ENCODE measurements around the gene DUSP7.

The DUSP7 gene

DNA sequence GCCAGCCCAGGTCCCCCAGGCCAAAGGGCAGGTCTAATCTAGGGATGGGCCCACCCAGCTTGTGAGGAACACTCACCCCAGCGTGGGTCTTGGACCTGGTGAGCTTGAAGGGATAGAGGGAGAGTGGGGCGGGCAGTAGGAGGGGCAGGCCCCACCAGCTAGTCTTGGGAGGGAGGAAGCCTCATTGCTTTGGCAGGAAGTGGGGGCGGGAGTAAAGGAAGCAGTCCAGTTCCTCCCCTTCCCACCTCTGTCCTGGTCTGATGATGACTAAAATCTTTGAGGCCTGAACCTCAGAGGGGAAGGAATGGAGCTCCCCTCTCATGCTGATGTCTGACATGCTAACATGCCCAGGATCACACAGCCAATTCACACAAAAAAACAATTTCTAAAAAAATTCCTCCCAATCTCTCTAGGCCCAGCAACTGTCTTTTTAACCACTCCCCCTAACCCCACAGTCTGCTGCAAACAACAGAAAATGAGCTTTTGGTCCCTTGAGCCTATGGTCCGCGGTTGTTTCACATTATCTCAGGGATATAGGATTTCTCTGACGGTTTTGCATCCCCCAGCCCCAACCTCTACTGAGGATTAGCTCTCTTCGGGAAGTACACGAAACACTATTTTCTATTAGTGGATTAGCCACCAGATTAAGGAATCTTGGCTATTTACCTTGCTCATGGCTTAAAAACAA, 30.7 kb upstream of the DUSP7 start:
- DNase-seq (ENCODE audit: low read depth) = peak; percentile 25

DNA sequence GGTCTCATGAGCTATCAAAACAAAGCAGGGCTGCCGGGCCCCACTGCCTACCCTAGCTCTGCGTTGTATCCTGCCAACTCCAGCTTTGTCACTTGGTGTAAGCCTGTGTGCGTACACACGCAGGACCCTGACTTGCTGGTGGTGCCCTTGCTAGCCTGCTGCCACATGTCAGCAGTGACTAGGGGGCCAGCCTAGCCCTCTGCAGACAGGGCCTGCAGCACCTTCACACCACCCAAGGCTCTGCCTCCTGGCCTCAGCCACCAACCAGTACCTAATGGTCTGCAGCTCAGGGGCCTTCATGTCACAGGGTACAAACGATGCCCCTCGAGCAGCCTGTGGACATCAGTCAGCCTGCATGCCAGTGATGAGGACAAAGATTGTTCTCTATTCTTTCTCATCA, 30.1 kb upstream of the DUSP7 start:
- DNase-seq (ENCODE audit: low read depth) = no peak

GRCh38 chr3:52085681-52086282, 29.4 kb upstream of the DUSP7 start:
- DNase-seq (ENCODE audit: low read depth) = no peak

DNA sequence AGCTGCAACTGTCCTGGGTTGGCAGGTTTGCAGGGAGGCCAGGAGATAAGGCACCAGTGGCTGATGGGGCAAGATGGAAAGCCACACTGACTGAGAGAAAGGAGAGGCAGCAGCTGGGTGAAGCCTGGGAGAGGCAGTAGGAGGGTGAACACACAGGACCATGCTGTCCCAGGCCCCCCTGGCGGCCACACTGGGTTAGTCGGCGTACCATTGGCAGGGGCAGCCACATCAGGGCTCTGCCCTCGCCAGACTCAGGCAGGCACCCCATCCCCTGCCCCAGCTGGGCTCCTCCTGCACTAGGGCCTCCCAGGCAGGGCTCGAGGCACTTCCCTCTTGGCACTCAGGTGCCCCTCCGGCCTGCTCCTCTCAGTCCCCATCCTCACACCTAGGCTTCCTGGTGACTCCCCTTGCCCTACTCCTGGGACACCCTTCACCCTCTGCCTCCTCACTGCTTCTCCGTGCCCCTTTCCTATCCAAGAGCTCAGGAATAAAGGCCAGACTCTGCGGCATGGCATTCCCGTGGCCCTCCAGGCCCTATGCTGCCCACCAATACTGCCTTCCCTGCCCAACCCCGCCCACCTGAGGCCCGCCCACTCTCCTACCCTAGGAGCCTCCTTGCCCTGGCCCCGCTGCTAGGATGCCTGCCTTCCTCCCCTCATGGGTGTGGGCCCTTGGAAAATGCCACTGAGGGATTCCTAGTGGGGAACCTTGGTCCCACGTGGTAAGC, 28.7 kb upstream of the DUSP7 start:
- DNase-seq (ENCODE audit: low read depth) = no peak

GRCh38 chr3:52084216-52084945, 28.0 kb upstream of the DUSP7 start:
- no peak for DNase-seq (ENCODE audit: low read depth)

GRCh38 chr3:52083556-52084087, 27.3 kb upstream of the DUSP7 start:
- no peak for DNase-seq (ENCODE audit: low read depth)

DNA sequence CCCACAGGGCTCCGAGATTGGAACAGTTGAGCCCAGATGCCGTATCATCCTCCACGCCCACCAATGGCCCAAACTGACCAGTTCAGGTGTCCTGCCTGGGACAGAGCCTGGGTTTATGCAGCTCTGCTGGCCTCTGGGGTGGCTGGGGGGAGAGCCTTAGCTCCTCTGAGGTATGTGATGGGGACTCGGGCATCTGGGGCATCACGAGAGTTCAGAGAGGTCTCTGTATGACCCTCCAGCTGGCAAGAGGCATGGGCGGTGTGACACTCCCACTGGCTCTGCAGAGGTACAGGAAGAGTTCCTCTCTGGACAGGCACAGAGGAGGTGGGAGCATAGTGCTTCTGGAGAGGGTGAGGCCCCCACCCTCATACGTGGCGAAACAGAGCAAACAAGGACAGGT, 26.6 kb upstream of the DUSP7 start:
- DNase-seq (ENCODE audit: low read depth) = no peak

DNA sequence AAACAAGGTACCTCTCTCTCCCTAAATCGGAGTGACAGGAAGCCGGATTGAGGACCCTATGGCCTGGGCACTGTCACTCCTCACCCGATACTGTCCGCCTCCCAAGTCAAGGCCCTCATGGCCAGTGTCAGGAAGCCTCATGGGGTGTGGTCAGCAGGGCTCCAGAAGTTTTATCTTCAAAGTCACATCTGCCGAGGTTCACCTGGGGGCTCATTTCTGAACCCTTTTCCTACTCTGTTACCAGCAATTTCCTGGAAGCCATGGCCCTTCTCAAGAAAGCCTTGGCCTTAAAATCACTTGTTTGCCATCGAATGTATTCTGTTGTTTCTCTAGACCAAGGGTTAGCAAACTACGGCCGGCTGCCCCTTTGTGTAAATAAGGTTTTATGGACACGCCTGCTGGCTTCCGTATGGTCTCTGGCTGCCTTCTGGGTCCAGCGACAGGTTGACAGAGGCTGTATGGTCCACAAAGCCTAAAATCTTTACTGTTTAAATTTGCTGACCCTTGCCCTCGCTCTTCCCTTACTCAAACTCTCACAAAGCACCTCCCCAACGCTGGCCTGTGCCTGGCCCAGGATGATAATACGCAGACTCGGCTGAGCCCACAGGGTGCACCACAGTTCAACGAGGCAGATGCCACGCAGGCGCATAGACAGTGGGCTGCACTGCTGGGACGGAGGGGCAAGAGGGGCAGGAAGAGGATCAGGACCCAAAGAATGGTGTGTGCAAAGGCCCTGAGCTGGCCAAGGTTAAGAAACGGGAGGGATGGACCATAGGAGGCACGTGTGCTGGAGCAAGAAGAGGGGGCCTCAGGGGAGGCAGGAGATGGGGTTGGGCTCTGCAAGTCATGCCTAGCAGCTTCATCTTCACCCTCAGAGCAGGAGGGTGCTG, 24.7 kb upstream of the DUSP7 start:
- DNase-seq (ENCODE audit: low read depth) = no peak

DNA sequence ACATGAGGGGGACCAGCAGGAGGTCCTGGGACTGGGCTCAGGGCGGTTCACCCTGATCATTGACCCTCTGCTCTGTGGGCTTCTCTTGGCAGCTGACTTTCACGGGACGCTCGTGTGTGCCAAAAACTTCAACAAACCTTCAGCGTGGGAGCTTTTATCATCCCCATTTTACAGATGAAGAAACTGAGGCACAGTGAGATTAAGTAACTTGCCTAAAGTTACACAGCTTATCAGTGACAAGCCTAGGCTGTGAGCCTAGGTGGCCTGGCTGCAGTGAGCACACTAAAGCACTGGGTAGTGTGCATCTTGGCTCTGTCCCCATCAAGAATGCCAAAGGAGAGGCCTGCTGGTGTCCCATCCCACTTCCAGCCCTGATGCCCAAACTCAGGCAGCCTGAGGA, 23.6 kb upstream of the DUSP7 start:
- DNase-seq (ENCODE audit: low read depth) = no peak

GRCh38 chr3:52078781-52079560, 22.6 kb upstream of the DUSP7 start:
- no peak for DNase-seq (ENCODE audit: low read depth)

- DNase-seq (ENCODE audit: low read depth) = no peak
Observed at GRCh38 chr3:52077925-52078324, 21.6 kb upstream of the DUSP7 start.

DNA sequence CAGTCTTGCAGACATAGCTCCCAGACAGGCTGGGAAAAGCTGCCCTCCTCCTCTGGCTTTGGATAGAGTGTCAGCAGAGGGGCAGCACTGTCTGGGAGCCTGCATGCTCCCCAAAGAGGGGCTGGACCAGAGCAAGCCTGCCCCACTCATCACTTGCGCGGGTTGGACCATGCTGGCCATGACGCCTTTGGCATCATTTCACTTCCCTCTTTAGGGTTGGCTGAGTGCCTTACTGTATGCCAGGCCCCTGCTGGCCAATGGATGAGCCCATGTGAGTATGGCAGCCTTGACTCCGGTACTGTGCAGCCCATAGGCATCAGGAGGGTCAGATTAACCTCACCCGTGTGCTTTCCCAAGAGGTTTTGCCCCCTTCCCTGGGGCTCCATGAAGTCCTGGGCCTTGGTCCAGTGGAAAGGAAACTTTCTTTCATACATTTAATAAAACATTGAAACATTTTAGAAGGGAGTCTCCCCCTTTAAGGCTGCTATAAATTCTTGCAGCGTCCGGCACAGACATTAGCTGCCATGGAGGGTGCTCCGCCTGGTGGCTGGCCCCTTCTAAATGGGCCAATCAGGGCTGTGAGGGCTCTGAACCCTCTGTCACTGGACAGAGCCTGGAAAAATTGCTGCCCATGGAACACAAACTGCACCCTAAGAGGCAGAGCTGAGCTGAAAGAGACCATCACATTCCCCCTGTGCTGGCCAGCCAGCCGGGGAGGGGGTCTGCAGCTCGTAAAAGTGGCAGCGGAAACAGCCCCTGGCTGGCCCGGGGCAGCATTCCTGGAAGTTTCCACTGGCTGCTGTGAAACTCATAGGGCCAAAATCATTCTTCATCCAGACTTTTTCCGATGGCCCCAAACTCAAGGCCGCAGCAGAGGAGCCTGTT, 20.8 kb upstream of the DUSP7 start:
- no peak for DNase-seq (ENCODE audit: low read depth)

GRCh38 chr3:52073490-52073889, 17.1 kb upstream of the DUSP7 start:
- no peak for DNase-seq (ENCODE audit: low read depth)

DNA sequence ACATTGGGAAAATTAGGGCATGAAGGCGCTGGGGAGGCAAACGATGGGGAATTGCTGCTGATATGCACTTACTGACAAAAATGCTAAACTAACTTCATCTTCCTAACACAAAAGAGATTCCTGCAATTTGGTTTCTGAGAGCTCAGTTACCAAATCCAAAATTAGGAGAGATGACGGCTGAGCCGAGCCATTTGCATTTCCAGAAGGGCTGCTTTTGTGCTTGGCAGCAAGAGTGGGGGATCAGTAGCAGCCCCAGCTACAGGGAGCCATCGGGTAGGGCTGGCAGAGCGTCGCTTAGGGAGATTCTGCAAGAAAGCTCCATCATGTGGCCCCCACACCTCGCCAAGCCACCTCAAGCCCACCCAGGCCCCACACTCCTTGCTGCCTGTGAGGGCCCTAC, 16.1 kb upstream of the DUSP7 start:
- no peak for DNase-seq (ENCODE audit: low read depth)

DNA sequence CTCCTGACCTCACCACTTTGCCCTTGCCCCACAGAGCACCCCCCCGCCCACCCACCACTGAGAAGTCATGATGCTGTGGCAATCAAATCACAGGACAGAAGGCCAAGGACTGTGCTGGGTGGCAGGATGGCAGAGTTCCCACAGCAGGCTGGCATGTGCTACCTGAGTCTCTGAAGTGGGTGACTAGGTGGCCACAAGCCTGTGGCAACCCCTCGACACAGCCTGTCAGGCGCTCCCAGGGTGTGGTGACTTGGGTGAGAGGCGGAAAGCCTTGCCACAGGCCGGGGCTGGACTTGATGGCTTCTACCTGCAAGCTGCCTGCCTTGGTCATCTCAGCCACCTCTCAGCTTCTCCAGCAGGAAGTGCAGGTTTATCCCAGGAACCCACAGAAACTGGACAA, 15.6 kb upstream of the DUSP7 start:
- DNase-seq (ENCODE audit: low read depth) = no peak

- DNase-seq (ENCODE audit: low read depth) = no peak
Observed at GRCh38 chr3:52070724-52071621, 14.6 kb upstream of the DUSP7 start.

GRCh38 chr3:52069855-52070254, 13.5 kb upstream of the DUSP7 start:
- no peak for DNase-seq (ENCODE audit: low read depth)

DNA sequence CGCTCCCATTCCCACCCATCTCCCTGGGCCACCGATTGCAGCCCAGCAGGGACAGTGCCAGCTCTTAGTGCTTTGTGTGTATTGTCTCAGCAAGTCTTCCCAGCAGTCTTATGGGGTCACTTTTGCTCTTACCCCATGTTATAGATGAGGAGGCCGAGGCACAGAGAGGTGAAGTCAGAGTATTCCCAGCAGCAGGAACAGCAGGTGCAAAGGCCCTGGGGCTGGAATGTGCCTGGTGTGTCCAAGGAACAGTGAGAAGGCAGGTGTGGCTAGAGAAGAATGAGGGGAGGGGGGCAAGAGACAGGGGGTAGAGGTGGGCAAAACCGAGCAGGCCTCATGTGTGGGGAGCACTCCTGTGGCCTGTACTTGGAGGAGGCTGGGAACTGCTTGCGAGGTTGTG, 12.8 kb upstream of the DUSP7 start:
- no peak for DNase-seq (ENCODE audit: low read depth)

GRCh38 chr3:52068730-52069129, 12.4 kb upstream of the DUSP7 start:
- no peak for DNase-seq (ENCODE audit: low read depth)

Data from iris pigment epithelial cell (primary cell).